ENCODE measurements around the gene SEBOX. TPM values are rescaled to one million over a fixed set of nuclear protein-coding genes. Genes with fewer than 3 reads are reported as not detected.

SEBOX gene
- total and polyA plus RNA-seq, 2 of the 8 experiments (the other 6 are each of a cell fraction or from before 2014, with no cell fraction given): not detected

- Histone ChIP-seq H3K4ac (replicated peaks; ENCODE audit: insufficient read length, low read depth, low read length) (no peak overlapping the region), H3K27ac (ENCODE audit: low read depth, low read length) (no peak overlapping the region), H3K79me1 (ENCODE audit: low read depth, low read length) (no peaks in the 10 kb centered on the region; the same call in 1 of the 2 replicates), H3K14ac (ENCODE audit: insufficient read length) (no peak overlapping the region), H3K4me2 (ENCODE audit: insufficient read depth in 1 of 2, low read depth in 2 of 2, low read length in 2 of 2) (no peak overlapping the region), H3K9me3 (ENCODE audit: insufficient read depth in 2 of 2, low read depth in 1 of 2, low read length in 1 of 2) (no peaks in the 10 kb centered on the region), H3K4me1 (replicated peaks in 1 of 4; ENCODE audit: control insufficient read depth in 3 of 4, insufficient read depth in 4 of 4, low read length in 3 of 4) (peaks cover 7 to 32% (median 17%) of the 10 kb centered on the region in 4 experiments), H4K5ac (ENCODE audit: insufficient read length, low read depth, low read length) (no peak overlapping the region), H2BK5ac (ENCODE audit: low read depth, low read length) (no peak overlapping the region), H3K56ac (replicated peaks; ENCODE audit: insufficient read length, low read depth, low read length) (no peak overlapping the region), H3K79me2 (ENCODE audit: control insufficient read depth in 1 of 2, insufficient read depth in 2 of 2, low read length in 2 of 2) (no peaks in the 10 kb centered on the region; a peak in 1 of 4 replicates), H3K4me3 (ENCODE audit: extremely low read depth in 1 of 4, insufficient read depth in 2 of 4, low read depth in 3 of 4, low read length in 4 of 4) (no peak overlapping the region), H3K36me3 (ENCODE audit: control insufficient read depth in 2 of 4, insufficient read depth in 4 of 4, low read length in 3 of 4) (no peaks in the 10 kb centered on the region), H3K9ac (replicated peaks in 1 of 4; ENCODE audit: extremely low read depth in 1 of 4, low read depth in 3 of 4, low read length in 3 of 4) (no peak overlapping the region), H4K91ac (replicated peaks; ENCODE audit: insufficient read length, low read length) (no peak overlapping the region), H2AFZ (ENCODE audit: low read length) (no peak overlapping the region), H2BK20ac (ENCODE audit: low read length) (no peak overlapping the region), H4K8ac (ENCODE audit: extremely low read depth, insufficient read depth, low read length) (no peak overlapping the region), H3K23ac (ENCODE audit: insufficient read length) (no peak overlapping the region), H3K23me2 (ENCODE audit: low read depth, low read length) (no peaks in the 10 kb centered on the region), H2BK15ac (ENCODE audit: low read length) (no peak overlapping the region), H2BK120ac (replicated peaks; ENCODE audit: low read depth, low read length) (no peak overlapping the region), H3K27me3 (replicated peaks in 1 of 4; ENCODE audit: control insufficient read depth in 3 of 4, extremely low read depth in 1 of 4, insufficient read depth in 3 of 4, low read length in 3 of 4) (peaks cover 0 to 26% (median 9%) of the 10 kb centered on the region in 4 experiments; a peak in 5 of 7 replicates), H2BK12ac (ENCODE audit: low read depth, low read length) (no peak overlapping the region), H2AK5ac (ENCODE audit: low read depth, low read length) (no peak overlapping the region), H4K20me1 (replicated peaks in 1 of 2; ENCODE audit: control insufficient read depth in 1 of 2, insufficient read depth in 2 of 2, low read length in 2 of 2) (no peaks in the 10 kb centered on the region), H3K18ac (ENCODE audit: extremely low read depth, low read length) (no peak overlapping the region)
- CTCF ChIA-PET (ENCODE audit: partially characterized antibody): interaction anchor here (0.8 to 4.5 kb wide), 5 partner anchors 17 to 151 kb away, joined by 3 to 28 read pairs (median 3); partner anchors contain the start of gene VTN
- 93% methylated on average over 4 of the region's 4 CpGs; no CpG with 5 or more reads in 1 of the 2 experiments for WGBS, 2 experiments (ENCODE audit: extremely low coverage in 1 of 2, insufficient coverage in 1 of 2, insufficient read length in 1 of 2, insufficient replicate concordance in 2 of 2, low coverage in 1 of 2, low lambda C conversion rate in 2 of 2, missing lambda C conversion rate in 1 of 2)
- DNase-seq (ENCODE audit: low read depth in 1 of 2, low spot score in 2 of 2) (no peak), FAIRE-seq (no peak)
- POLR2A ChIA-PET (ENCODE audit: partially characterized antibody): interaction anchor here (0.7 to 12.8 kb wide), 3 partner anchors 10 to 444 kb away, joined by 3 to 135 read pairs (median 5); no protein-coding TSS in a partner anchor
- no peak for TF ChIP-seq GTF2F1 (IDR thresholded peaks at IDR 0.05; ENCODE audit: borderline replicate concordance, low read depth, low read length)
Observed at GRCh38 chr17:28399808-28400207, 34.8 kb upstream of the SEBOX start.
